ENCODE results near the gene PRLH.

The PRLH gene

GRCh38 chr2:237566401-237567235 lies at the start of gene PRLH:
PRLH (plus strand) TSS chr2:237566574; CDS start chr2:237566574, 0 bp downstream.
- DNase-seq (ENCODE audit: low read depth in 2 of 2), result no peak

GRCh38 chr2:237517163-237517562 lies 49.2 kb upstream of the PRLH start:
- DNase-seq (ENCODE audit: low read depth in 2 of 2), result no peak

DNA sequence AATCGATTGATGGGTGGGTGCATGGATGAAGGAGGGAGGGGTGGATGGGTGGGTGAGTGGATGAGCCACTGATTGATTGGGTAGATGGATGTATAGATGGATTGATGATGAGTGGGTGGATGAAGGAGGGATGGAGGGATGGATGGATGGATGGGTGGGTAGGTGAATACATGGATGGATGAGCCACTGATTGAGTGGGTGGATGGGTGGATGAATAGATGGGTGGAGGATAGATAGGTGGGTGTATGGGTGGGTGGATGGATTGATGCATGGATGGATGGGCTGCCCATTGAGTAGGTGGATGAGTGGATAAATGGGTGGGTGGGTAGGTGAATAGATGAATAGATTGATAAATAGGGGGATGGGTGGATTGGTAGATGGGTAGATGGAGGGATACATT lies 48.4 kb upstream of the PRLH start:
- no peak for DNase-seq (ENCODE audit: low read depth in 2 of 2)

DNA sequence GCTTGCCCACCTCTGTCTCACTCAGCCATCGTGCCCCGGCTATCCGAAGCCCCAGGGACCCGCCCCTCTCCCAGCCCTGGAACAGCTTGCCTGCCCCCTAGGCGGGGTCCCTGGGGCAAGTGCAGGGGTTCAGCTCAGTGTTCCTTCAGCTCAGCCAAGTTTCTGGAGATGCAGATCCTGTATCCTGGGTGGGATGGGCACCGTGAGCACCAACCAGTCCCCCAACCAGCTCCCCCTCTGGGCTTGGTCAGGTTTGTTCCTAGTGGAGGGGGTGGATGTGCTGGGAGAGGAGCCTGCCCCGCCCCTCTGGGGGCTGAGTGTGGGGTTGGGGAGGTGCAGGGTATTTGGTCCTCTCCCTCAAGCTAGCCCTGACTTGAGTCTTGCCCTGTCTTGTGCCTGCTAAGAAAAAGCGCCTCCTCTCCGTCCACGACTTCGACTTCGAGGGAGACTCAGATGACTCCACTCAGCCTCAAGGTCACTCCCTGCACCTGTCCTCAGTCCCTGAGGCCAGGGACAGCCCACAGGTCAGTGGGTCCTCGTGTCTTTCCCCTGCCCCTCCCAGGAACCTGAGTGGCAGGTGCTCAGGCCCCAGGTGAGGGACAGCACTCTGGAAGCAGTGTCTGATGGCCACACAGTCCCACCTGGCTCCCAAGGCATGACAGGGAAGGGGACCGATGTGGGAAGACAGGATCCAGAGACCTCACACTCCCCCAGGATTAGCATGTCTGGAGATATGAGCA lies 46.7 kb upstream of the PRLH start:
- DNase-seq (ENCODE audit: low read depth in 2 of 2), result no peak

DNA sequence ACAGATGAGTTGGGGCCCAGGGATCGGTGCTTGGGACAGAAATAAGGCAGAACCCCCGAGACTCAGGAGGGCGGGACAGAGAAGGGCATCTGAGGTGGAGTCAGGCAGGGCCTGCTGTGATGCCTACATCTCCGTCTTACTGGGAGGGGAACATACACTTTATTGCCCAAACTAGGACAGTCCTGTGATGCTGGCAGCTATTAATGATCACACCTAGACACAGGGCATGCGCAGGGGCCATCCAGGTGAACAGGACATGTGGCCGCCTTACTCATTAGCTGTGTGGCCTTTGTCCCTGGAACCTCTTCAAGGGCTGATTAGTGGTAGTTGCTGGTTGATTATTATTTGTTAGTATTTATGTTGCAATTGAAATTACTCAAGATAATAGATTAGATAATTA lies 46.1 kb upstream of the PRLH start:
- no peak for DNase-seq (ENCODE audit: low read depth in 2 of 2)

DNA sequence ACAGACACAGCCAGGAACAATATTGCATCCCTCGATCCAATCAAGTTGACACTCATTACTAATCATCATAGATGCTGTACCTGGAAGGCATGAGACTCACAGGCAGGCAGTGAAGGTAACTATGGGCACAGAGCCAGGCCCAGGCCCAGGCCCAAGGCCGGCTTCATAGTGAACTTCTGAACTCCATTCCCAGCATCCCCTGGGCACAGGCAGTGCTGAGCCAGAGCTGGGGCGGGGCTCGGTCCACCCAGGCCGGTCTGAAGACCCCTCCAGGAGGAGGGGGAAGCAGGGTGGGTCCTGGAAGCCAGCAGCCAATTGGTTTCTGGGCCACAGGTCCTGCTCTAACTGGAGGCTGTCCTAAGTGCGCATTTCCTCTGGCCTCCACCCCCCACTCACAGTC lies 41.7 kb upstream of the PRLH start:
- no peak for DNase-seq (ENCODE audit: low read depth in 2 of 2)

DNA sequence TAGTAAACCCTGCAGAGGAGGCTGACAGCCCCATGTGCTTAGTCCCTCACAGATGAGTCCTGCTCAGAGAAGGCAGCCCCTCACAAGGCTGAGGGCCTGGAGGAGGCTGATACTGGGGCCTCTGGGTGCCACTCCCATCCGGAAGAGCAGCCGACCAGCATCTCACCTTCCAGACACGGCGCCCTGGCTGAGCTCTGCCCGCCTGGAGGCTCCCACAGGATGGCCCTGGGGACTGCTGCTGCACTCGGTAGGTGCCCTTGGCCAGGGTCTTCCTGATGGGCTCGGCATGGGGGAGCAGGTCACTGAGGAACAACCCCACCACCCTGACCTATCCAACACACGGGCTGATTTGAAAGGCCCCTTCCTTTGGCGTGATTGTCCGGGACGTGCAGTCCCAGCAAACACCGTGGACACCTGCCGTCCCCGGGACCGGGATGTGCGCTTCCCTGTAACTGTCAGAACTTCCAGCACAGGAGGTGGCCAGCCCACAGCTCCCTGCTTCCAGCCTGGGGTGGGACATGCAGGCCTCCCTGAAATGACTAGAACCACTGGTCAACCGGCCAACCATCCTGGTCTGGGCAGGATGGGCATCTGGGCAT lies 40.7 kb upstream of the PRLH start:
- no peak for DNase-seq (ENCODE audit: low read depth in 2 of 2)

DNA sequence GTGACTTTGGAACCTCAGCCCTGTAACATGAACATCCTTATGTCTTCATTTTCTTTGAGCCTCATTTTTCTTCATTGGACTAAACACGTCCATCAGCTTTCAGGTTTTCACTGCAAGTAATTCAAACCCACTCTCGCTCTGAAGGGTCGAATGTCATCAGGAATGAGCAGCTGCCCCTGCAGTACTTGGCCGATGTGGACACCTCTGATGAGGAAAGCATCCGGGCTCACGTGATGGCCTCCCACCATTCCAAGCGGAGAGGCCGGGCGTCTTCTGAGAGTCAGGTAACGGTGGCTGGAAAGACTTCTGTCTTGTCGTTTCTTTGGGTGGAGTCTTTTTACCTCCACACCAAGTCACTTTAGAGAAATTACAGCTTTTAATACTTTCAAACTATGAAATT lies 39.1 kb upstream of the PRLH start:
- no peak for DNase-seq (ENCODE audit: low read depth in 2 of 2)

GRCh38 chr2:237527766-237528165 lies 38.6 kb upstream of the PRLH start:
- no peak for DNase-seq (ENCODE audit: low read depth in 2 of 2)

DNA sequence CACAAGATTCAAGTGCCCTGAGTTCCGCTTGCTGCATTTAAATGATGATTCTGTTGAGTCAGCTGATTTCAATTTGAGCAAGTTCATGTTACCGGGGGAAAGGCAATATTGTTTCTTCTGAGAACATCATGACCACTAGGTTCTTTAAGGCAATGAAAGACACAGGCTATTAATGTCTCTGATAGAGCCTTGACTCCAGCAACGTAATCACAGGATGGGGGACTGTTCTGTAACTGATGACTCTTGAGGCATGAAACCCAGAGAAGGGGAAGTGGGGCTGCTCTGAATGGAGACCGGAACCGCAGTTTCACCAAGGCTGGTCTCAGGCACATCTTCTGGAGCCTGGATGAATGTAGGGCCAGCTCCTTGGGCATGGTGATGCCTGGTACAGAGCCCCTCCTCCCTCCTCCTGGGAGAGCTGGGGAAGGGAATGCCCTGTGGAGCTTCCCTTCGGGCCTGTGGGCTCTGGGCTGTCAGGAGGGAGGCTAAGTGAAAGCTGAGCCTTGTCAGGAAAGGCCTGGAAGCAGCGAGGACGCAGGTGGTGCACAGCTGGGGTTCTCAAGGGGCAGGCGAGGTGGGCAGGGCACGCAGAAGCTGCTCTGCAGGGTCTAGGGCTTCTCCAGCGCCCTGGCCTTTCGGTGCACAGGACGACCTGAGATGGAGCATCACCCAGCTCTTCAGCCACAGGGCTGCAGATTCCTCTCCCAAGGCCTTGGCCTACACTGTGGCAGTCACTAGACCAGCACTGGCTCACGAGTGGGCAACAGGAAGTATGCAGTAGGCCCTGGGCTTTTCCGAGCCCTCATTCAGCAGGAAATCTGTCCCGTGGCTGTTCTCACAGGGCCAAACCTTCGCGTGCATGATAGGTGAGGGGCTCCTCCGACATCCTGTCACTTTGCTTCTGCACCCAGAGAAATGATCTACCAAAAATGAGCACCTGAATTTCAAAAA lies 36.6 kb upstream of the PRLH start:
- DNase-seq (ENCODE audit: low read depth in 2 of 2), result no peak

- DNase-seq (ENCODE audit: low read depth in 2 of 2), result no peak
Observed at GRCh38 chr2:237530472-237531433, 35.6 kb upstream of the PRLH start.

DNA sequence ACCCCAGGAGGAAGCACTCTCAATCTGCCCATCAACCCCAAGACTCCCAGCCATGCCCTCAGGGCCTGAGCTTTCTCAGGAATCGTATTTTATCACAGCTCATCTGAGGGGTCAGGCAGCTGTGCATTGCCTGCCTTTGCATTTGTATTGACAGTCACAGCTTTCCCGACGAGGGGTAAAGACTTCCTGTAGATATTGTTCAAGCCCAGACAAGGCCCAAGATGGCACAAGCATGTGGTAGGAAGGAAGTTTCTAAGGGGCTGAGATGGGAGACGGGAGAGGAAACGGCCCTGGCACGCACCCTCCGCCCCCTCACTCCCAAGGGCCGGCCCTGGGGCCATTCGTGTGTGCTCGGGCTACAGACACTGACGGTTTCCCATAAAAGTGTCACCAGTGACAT lies 34.2 kb upstream of the PRLH start:
- no peak for DNase-seq (ENCODE audit: low read depth in 2 of 2)

- DNase-seq (ENCODE audit: low read depth in 2 of 2), result no peak
Observed at GRCh38 chr2:237533668-237534161, 32.7 kb upstream of the PRLH start.

- DNase-seq (ENCODE audit: low read depth in 2 of 2), result no peak
Observed at GRCh38 chr2:237534380-237534779, 32.0 kb upstream of the PRLH start.

DNA sequence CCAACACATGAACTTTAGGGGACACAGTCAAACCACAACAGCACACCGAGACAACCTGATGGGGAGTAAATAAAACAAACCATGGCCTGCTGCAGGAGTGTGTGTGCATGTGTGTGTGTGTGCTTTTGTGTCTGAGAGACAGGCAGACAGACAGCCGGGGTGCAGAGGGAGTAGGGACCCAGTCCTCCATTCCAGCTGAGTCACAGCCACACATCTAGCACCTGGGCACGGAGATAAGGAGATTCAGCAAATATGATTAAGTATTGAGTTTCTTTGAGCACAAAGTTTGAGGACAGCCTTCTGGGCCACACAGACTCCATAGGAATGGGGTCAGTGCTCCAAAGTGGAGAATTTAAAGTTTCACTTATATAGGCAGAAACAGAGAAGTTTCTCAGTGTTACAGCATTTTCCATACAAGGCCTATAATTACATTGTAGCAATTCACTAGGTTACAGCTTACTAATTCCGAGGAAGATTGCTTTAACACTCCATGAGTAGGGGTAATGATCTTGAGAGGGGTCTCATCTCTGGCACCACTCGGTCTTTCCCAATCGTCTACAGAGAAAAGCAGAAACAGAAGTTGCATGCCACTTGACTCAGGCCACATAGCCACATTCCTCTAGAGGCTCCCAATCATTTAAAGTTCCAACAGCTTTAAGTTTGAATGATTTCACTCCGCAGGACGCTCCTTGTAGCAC lies 30.8 kb upstream of the PRLH start:
- DNase-seq (ENCODE audit: low read depth in 2 of 2), result no peak

- no peak for DNase-seq (ENCODE audit: low read depth in 2 of 2)
Observed at GRCh38 chr2:237536083-237536415, 30.3 kb upstream of the PRLH start.

- no peak for DNase-seq (ENCODE audit: low read depth in 2 of 2)
Observed at GRCh38 chr2:237536617-237537016, 29.8 kb upstream of the PRLH start.

DNA sequence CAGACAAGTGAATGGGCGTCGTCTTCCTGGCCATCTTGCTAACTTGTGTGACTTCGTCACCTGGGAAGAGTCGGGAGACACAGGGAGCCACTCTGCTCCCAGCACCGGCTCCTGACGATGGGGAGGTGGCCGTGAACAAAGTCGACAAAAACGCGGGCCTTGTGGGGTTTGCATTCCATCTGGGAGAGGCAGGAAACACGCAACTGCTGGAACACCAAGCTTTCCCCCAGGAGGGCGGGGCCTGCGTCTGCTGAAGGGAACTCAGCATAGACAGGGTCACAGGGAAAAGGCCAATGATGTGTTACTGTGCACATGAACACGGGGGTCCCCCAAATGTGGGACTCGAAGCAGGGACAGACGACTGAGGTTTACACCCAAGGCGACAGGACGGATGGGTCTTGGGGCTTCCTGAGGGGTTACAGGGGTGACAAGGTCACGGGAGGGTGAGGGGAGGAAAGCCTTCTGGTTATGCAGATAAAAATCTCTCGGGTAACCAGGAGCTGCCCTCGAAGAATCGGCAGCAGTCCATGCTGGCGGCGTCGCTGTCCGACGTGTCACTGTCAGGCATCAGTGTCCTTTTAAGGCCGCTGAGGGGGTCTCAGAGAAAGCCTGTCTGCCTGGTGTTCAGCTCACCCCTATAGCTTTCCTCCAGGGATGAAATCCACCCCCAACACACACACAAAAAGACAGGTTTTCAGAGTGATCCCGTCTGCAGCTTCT lies 28.2 kb upstream of the PRLH start:
- DNase-seq (ENCODE audit: low read depth in 2 of 2), result no peak

DNA sequence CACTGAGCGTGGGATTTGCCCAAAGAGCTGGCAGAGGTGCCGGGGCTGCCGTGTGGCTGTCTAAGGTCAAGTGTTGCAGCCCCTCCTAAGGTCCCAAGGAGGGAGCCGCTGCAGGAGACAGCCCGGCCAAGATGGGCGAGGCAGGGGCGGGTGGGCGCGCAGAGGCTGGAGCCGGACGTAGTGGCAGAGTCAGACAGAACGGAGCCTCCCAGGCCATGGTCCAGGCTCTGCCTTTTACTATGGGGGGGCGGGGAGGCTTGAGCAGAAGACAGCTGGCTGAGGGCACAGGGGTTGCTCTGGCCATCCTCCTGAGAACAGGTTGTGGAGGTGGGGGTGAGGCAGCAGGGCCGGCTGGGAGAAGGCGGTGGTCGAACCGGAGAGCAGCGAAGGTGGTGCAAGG lies 27.5 kb upstream of the PRLH start:
- no peak for DNase-seq (ENCODE audit: low read depth in 2 of 2)

Measured in stimulated activated CD8-positive, alpha-beta memory T cell treated with anti-CD3 and anti-CD28 coated beads, Interleukin-2, amount 100 ng/mL, for 1 hour (primary cell).